ENCODE results near the gene PSD2.
"Not testable (repeated sequence)": the region's sequence is repeated elsewhere in the genome, so short reads cannot be mapped to it uniquely, and the experiment has no call there.

Gene PSD2

GRCh38 chr5:139792655-139793054, 3.0 kb upstream of the PSD2 start:
- DNase-seq = not testable (repeated sequence)

- DNase-seq = no peak
Measured at GRCh38 chr5:139794067-139794846, 1.4 kb upstream of the PSD2 start.

DNA sequence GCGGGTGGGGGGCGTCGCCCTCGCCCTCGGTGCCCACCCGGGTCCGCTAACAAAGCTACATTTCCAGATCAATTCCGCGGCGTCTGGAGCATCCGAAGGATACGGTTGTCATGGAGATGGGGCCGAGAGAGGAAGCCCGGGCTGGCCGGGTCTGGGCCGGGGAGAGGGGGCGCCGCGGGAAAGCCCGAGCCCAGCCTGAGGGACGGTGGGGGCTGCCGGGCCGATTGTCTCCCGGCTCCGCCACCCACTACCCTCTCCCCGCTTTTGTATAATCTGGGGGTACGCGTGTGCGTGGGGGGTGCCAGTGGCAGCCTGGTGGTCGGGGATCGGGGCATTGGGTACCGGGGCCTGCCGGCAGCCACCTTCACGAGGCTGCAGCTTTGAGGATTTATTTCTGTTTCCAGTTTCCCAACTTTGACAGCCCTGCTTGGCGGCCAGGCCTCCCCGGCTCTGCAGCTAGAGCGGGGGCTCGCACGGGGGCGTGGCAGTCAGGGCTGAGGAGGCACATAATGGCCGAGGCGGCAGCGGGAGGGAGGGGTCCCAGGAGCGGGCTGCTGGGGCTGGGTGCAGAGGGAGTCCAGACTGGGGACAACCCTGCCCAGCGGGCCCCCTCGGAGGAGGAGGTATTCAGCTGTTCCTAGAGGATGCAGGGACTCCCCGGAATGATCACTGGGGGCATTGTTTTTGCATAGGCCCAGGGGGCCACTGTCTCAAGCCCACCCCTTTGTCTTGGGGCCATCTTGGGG, 626 bp downstream of the PSD2 start:
- no peak for DNase-seq

DNA sequence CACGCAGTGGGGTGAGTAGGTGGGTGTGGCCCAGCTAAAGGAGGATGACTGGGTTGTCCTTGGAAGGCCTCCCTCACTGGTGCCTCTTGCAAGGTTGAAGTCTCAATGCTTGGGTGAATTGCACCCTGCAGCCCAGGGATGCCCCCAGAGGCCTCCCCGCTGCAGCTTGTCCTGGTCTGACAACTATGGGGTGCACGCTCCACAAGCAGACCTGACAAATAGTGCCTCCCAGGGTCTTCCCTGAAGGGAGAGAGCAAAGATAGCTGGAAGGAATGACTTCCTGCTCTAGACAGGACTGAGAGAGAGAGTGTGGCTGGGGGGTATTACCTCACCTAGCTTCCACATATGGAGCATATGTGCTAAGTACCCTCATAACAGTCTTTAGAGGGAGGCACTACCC, 1.7 kb downstream of the PSD2 start:
- no peak for DNase-seq

- DNase-seq = no peak
Measured at GRCh38 chr5:139797856-139798510, 2.4 kb downstream of the PSD2 start.

DNA sequence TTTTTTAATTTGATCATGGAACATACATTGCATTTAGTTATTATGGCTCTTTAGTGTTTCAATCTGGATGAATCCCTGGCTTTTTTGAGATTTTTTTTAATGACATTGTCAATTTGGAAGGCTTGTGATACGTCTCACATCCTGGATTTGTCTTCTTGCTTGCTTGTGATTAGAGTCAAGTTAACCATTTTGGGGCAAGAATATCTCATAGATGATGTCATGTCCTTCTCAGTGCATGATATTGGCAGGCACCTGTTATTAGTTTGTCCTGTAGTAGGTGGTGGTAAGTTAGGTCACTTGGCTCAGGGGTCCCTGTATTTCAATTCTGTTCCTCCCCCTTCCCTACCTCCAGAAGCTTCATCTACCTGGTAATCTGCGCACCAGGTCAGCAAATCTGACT, 3.3 kb downstream of the PSD2 start:
- no peak for DNase-seq

- DNase-seq = no peak
Measured at GRCh38 chr5:139799359-139799758, 3.8 kb downstream of the PSD2 start.

GRCh38 chr5:139803978-139804377, 8.4 kb downstream of the PSD2 start:
- no peak for DNase-seq

- DNase-seq = no peak
Measured at GRCh38 chr5:139804800-139805397, 9.3 kb downstream of the PSD2 start.

- no peak for DNase-seq
Measured at GRCh38 chr5:139805545-139805944, 9.9 kb downstream of the PSD2 start.

- no peak for DNase-seq
Measured at GRCh38 chr5:139806111-139806510, 10.5 kb downstream of the PSD2 start.

- no peak for DNase-seq
Measured at GRCh38 chr5:139806726-139807646, 11.4 kb downstream of the PSD2 start.

DNA sequence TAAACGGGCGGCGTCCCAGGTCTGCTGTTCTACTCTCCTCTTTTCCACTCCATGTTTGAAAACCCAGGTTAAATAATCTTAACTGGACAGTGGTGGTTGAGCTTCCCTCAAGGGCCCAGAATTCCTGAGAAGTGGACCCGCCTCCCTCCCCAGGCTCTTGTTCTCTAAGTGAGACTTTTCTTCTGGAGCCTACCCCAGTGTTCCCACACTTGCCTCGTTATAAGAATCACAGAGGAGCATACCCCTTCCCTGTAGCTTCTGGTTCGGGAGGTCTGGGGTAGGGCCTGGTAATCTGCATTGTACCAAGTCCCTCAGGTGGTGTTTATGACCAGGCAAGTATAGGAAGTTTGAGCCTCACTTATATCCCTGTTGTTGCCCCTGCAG, 12.0 kb downstream of the PSD2 start:
- no peak for DNase-seq

DNA sequence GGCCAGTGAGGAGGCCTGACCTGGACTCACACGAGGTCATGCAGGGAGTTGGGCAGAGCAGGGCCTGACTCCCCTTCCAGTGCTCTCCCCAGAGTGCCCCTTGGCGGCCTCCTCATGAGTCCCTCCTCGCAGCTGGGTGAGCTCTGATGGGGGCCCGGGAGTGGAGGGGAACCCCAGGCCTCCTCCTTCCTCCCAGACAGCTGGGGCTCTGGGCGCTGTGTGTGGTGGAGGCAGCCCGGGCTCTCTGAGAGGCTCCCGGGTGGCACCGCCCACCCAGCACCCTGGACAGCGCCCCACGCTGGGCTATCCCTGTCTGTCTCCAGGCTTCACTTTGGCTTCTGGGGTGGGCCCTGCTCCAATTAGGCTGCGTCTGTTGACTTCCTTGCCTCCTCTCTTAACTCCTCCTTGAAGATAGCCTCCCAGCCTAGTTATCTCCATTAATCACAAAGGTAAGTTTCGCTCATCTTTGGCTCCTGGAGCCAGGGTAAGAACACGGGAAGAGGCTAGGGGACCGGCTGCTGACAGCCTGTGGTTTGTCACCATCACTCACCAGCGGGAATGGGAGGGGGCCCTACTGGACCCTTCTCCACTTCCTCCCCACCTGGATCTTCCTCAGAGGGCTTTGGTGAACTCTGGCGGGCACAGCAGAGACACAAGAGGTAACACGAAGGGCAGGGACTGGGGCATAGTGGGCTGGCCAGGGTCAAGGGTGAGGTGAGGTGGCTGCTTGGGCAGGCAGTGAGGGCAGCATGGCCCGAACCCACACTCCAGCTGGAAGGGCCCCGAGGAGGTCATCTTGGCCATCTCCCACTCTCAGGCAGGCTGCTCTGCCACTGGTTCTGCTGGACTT, 13.1 kb downstream of the PSD2 start:
- DNase-seq = no peak

- DNase-seq = no peak
Measured at GRCh38 chr5:139809331-139809810, 13.8 kb downstream of the PSD2 start.

GRCh38 chr5:139810341-139811273, 15.0 kb downstream of the PSD2 start:
- DNase-seq = no peak

- no peak for DNase-seq
Measured at GRCh38 chr5:139811274-139811607, 15.6 kb downstream of the PSD2 start.

GRCh38 chr5:139812323-139812722, 16.7 kb downstream of the PSD2 start:
- no peak for DNase-seq

- DNase-seq = no peak
Measured at GRCh38 chr5:139812836-139813805, 17.5 kb downstream of the PSD2 start.
